Psoas muscle (tissue), 8 donors: ENCODE data around the gene TEX2. TPM values are rescaled to one million over a fixed set of nuclear protein-coding genes. Genes with fewer than 3 reads are reported as not detected.
A peak's percentile ranks its signal among the peaks of the same experiment; 100 is the strongest.

Experiments used
- ATAC-seq, 4 donors: fragments of 200-7000 bp; cut with Tn5 transposase; one replicate each; pipeline ENCODE4 v1.9.1; 2020; ENCODE audit warnings: moderate library complexity in 3 of 4, mild to moderate bottlenecking in 2 of 4
- DNase-seq, 2 donors: peaks; one replicate each; pipeline ENCODE4 v3.0.0-alpha.2; 2020
- H3K27ac ChIP-seq: fragments of 200-600 bp; one replicate; pipeline ENCODE4 v1.8.0; 2022
- H3K27me3 ChIP-seq, 3 donors: fragments of 200-600 bp in 1 of 3; one replicate each; pipeline versions ENCODE4 v1.6.1 to v1.8.0; 2013 to 2022; ENCODE audit warnings: low read length in 2 of 3, mild to moderate bottlenecking in 2 of 3, moderate library complexity in 1 of 3; ENCODE audit not compliant: insufficient read depth in 3 of 3
- H3K36me3 ChIP-seq, 2 donors: fragments of 200-600 bp in 1 of 2; one replicate each; pipeline versions ENCODE4 v1.6.1 to v1.8.0; 2013 to 2022; ENCODE audit warnings: low read depth in 1 of 2, mild to moderate bottlenecking in 1 of 2, moderate library complexity in 1 of 2; ENCODE audit not compliant: insufficient read depth in 1 of 2
- H3K4me1 ChIP-seq: fragments of 200-600 bp; one replicate; pipeline ENCODE4 v1.8.0; 2022
- H3K4me3 ChIP-seq: fragments of 200-600 bp; one replicate; pipeline ENCODE4 v1.8.0; 2022; ENCODE audit warnings: mild to moderate bottlenecking
- H3K9me3 ChIP-seq: fragments of 200-600 bp; one replicate; pipeline ENCODE4 v1.8.0; 2022
- CTCF ChIP-seq: fragments of 200-600 bp; IDR thresholded peaks from one replicate; pipeline ENCODE4 v1.8.0; 2022; ENCODE audit warnings: antibody characterized with exemption
- WGBS, 3 donors: extraction: QIAGEN DNeasy Blood & Tissue Kit; methylation state at CpG; one replicate each; pipeline versions ENCODE4 v1.1.6 to v1.1.7; 2013; 5-methylcytosine and 5-hydroxymethylcytosine counted together
- intact Hi-C, 2 donors: fragments of 100-400 bp; cut with DNase I; formaldehyde crosslinking; loops; one replicate each; pipeline versions ENCODE4 v1.11.0 to v1.14.2; 2022
- polyA plus RNA-seq, 3 donors: library from polyadenylated mRNA; stranded (reverse); fragments of 200-250 nt; gene quantifications; one replicate each; pipeline ENCODE4 v1.2.3, GENCODE V29; 2013
- total RNA-seq, 4 donors: library from RNA; stranded (reverse); fragmentation: NEBNext Ultra II Directional in 2 of 4; extraction: Animal tissue kit (Norgen Biotek cat#: 25700) in 2 of 4; gene quantifications; one replicate each; pipeline versions ENCODE4 v1.2.1 to v1.2.4, GENCODE V29; 2021 to 2023
- donor health status: healthy with polysubstance abuse.
- donor health status: DM: no; HTN: no; CAD: no; lungs with moderate emphysema.
- donor health status: Bipolar disorder and iron deficiency.
- donor health status: healthy.
- donor health status: DM: yes; HTN: yes; CAD: no.
- donor health status: DM: no; HTN: no; CAD: no.
- donor health status: DM: no; HTN: no; CAD: no.
- donor health status: DM: yes; HTN: yes; CAD: no.

The TEX2 gene
- total and polyA plus RNA-seq, 7 donors, result 29.4 to 72.7 (median 52.8) TPM

DNA sequence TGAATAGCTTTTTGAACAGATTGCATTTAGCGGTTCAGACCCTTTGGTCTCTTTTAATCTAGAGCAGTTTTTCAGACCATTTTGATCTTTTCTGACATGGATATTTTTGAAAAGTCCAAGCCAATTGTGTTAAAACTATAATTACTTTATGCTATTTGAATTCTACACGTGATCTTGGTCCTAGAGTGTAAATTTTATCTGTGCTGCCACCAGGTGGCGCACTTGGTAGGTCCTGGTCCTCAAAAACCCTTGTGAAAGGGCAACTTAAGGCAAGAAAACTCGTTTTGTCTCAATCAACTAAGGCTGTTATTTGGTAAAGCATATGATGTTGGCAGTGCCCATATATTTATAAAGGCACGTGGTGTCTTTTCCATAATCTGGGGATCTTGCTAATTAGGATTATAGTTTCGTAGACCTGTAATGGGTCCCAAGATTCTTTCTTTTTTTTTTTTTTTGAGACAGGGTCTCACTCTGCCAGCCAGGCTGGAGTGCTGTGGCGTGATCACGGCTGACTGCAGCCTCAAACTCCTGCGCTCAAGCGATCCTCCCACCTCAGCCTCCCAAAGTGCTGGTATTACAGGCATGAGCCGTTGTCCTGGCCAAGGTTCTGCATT lies 43.9 kb upstream of the TEX2 start:
- H3K27me3 ChIP-seq, result no peaks in the 10 kb centered on the region
- peak; percentile 61 to 78 for DNase-seq
- H3K27ac ChIP-seq, result no peak overlapping the region
- WGBS, 3 donors, result 31 to 42% (median 36%) methylated on average over 11 of the region's 11 CpGs
- H3K36me3 ChIP-seq, result no peaks in the 10 kb centered on the region
- H3K4me3 ChIP-seq, result no peak overlapping the region
- peak in 3 of 4 donors; percentile 46 to 69 (median 50) for ATAC-seq
- TF ChIP-seq CTCF, result peak; percentile 82
- no peaks in the 10 kb centered on the region for H3K9me3 ChIP-seq
- no peaks in the 10 kb centered on the region for H3K4me1 ChIP-seq
- intact Hi-C loops, result loop anchor here (1.0 to 10.0 kb wide), 3 partner anchors 110 to 348 kb away; no protein-coding TSS in a partner anchor

DNA sequence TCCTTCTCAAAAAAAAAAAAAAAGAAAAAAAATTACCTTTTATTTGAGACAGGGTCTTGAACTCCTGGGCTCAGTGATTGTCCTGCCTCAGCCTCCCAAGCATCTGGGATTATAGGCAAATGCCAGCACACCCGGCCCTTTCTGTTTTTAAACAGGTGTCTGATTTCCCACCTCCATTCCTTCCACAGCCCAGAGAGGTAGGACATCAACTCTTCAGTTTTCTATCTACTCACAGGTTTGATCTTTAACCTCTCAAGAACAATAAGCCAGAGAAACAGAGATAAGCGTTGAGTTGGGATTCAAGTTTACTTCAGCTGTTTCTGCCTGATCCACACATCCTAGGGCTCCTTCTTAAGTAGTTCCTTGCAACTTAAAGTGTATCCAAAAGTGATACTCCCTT lies 41.5 kb upstream of the TEX2 start:
- no peak overlapping the region for H3K27ac ChIP-seq
- H3K4me3 ChIP-seq, result no peak overlapping the region
- DNase-seq (no peak), ATAC-seq (no peak)
- 55 to 77% (median 57%) methylated on average over 2 of the region's 2 CpGs for WGBS, 3 donors
- H3K4me1 ChIP-seq, result no peaks in the 10 kb centered on the region
- no peaks in the 10 kb centered on the region for H3K36me3 ChIP-seq
- TF ChIP-seq CTCF, result no peak
- intact Hi-C loops, result loop anchor here in 1 of 2 donors (10.0 kb wide), 1 partner anchor 350 kb away; no protein-coding TSS in a partner anchor
- no peaks in the 10 kb centered on the region for H3K27me3 ChIP-seq
- H3K9me3 ChIP-seq, result no peaks in the 10 kb centered on the region

DNA sequence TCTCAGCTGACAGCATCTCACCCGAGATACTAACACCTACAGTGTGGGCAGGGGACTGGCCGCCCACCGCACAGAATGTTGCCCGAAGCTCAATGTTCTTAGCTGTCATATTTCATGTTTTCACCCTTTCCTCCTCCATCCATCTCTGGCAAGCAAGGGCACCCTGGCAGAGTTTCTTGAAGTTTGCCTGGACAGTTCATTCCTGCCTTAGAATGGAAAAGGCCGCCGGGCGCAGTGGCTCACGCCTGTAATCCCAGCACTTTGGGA lies 37.6 kb upstream of the TEX2 start:
- Histone ChIP-seq H3K4me3 (no peak overlapping the region), H3K9me3 (no peaks in the 10 kb centered on the region), H3K27me3 (no peaks in the 10 kb centered on the region), H3K27ac (no peak overlapping the region), H3K4me1 (no peaks in the 10 kb centered on the region), H3K36me3 (no peaks in the 10 kb centered on the region)
- no peak for DNase-seq
- intact Hi-C loops, result loop anchor here in 1 of 2 donors (10.0 kb wide), 1 partner anchor 354 kb away; no protein-coding TSS in a partner anchor
- no peak for TF ChIP-seq CTCF
- 82 to 87% (median 86%) methylated on average over 8 of the region's 8 CpGs for WGBS, 3 donors
- no peak for ATAC-seq

GRCh38 chr17:64297467-64298088 lies 34.5 kb upstream of the TEX2 start:
- intact Hi-C loops, result no loop called here
- Histone ChIP-seq H3K27me3 (no peaks in the 10 kb centered on the region), H3K27ac (no peak overlapping the region), H3K4me3 (no peak overlapping the region), H3K4me1 (no peaks in the 10 kb centered on the region), H3K9me3 (no peaks in the 10 kb centered on the region), H3K36me3 (no peaks in the 10 kb centered on the region)
- 77 to 80% (median 79%) methylated on average over 8 of the region's 8 CpGs for WGBS, 3 donors
- no peak for TF ChIP-seq CTCF
- DNase-seq (no peak), ATAC-seq (peak in 2 of 4 donors; percentile 32 to 67)
